CD4-positive, alpha-beta memory T cell (primary cell): ENCODE results near the gene ZBTB5. TPM values are rescaled to one million over a fixed set of nuclear protein-coding genes. Genes with fewer than 3 reads are reported as not detected.
A peak's percentile ranks its signal among the peaks of the same experiment; 100 is the strongest.
"Not testable (repeated sequence)": the region's sequence is repeated elsewhere in the genome, so short reads cannot be mapped to it uniquely, and the experiment has no call there.

ENCODE experiments used
- CTCF ChIA-PET: fragments of 350-600 bp; sonication (Branson Sonifier 250); formaldehyde crosslinking; loops from one replicate; lab custom pipeline; 2021; ENCODE audit warnings: inconsistent platforms; ENCODE audit not compliant: partially characterized antibody; lab: Charles Lee
- POLR2A ChIA-PET: fragments of 350-600 bp; sonication (Branson Sonifier 250); formaldehyde crosslinking; loops from one replicate; lab custom pipeline; 2021; ENCODE audit not compliant: partially characterized antibody; lab: Charles Lee
- DNase-seq, 5 donors: peaks; one replicate each; pipeline versions ENCODE4 v3.0.0 to v3.0.0-alpha.2; 2020 to 2022; ENCODE audit warnings: mixed read lengths in 1 of 5
- H3K27ac ChIP-seq: one replicate; pipeline ENCODE4 v1.7.0; 2013; ENCODE audit warnings: low read depth, low read length
- H3K27me3 ChIP-seq: 2 replicates; pipeline ENCODE4 v1.7.0; 2013; ENCODE audit warnings: mild to moderate bottlenecking, low read length, moderate library complexity; ENCODE audit not compliant: insufficient read depth
- H3K36me3 ChIP-seq: 2 replicates; pipeline ENCODE4 v1.7.0; 2013; ENCODE audit warnings: mild to moderate bottlenecking, low read length, moderate library complexity; ENCODE audit not compliant: insufficient read depth
- H3K4me1 ChIP-seq: 2 replicates; pipeline ENCODE4 v1.7.0; 2013; ENCODE audit warnings: mild to moderate bottlenecking, low read length, moderate library complexity; ENCODE audit not compliant: insufficient read depth
- H3K4me3 ChIP-seq, 2 donors: one replicate each; pipeline ENCODE4 v1.7.0; 2013; ENCODE audit warnings: low read length in 2 of 2, mild to moderate bottlenecking in 1 of 2
- H3K9me3 ChIP-seq, 2 donors: one replicate each; pipeline ENCODE4 v1.7.0; 2013; ENCODE audit warnings: low read length in 2 of 2, control low read depth in 1 of 2; ENCODE audit not compliant: control insufficient read depth in 1 of 2
- H3K27ac Mint-ChIP-seq, 7 donors: one replicate each; pipeline ENCODE4 v1.8.0; 2020 to 2021; ENCODE audit warnings: mixed read lengths in 7 of 7, mild to moderate bottlenecking in 6 of 7, inconsistent platforms in 3 of 7, moderate library complexity in 3 of 7
- H3K27me3 Mint-ChIP-seq, 2 donors: one replicate each; pipeline ENCODE4 v1.8.0; 2020 to 2021; ENCODE audit warnings: mixed read lengths in 2 of 2
- H3K36me3 Mint-ChIP-seq, 2 donors: one replicate each; pipeline ENCODE4 v1.8.0; 2020 to 2021; ENCODE audit warnings: mixed read lengths in 2 of 2, inconsistent platforms in 1 of 2, mild to moderate bottlenecking in 1 of 2
- H3K4me1 Mint-ChIP-seq, 4 donors: one replicate each; pipeline ENCODE4 v1.8.0; 2020 to 2021; ENCODE audit warnings: mixed read lengths in 4 of 4, mild to moderate bottlenecking in 1 of 4
- H3K4me3 Mint-ChIP-seq, 8 donors: one replicate each; pipeline ENCODE4 v1.8.0; 2020 to 2021; ENCODE audit warnings: mixed read lengths in 8 of 8, mild to moderate bottlenecking in 7 of 8, moderate library complexity in 6 of 8, inconsistent platforms in 3 of 8
- H3K9me3 Mint-ChIP-seq, 8 donors: one replicate each; pipeline ENCODE4 v1.8.0; 2020 to 2021; ENCODE audit warnings: mixed read lengths in 8 of 8, mild to moderate bottlenecking in 5 of 8, inconsistent platforms in 3 of 8, moderate library complexity in 1 of 8
- intact Hi-C: fragments of 100-400 bp; cut with micrococcal nuclease; formaldehyde crosslinking; loops from one replicate; pipeline ENCODE4 v1.15.1; 2023
- polyA plus RNA-seq, 2 donors: library from polyadenylated mRNA; unstranded; fragments of 300-500 nt; fragmentation: Illumina TruSeq; gene quantifications; one replicate each; pipeline ENCODE4 v1.2.3, GENCODE V29; 2021
- total RNA-seq, 2 experiments: library from RNA; stranded (reverse); gene quantifications; one replicate each; pipeline ENCODE4 v1.2.3, GENCODE V29; 2021

The ZBTB5 gene
- total and polyA plus RNA-seq, 4 experiments from 2014 or later: 0.29 to 16.4 (median 8.8) TPM

DNA sequence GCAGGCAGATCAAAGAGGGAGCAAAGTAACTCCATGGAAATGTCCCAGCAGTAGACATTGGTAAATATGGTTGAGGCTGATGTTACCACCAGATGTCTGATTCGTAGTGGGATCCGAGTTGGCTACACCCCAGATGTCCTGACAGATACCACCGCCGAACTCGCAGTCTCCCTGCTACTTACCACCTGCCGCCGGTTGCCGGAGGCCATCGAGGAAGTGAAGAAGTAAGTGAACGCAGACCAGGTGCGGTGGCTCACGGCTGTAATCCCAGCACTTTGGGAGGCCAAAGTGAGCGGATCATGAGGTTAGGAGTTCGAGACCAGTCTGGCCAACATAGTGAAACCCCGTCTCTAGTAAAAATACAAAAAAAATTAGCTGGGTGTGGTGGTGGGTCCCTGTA, 38.8 kb downstream of the ZBTB5 start:
- Mint-ChIP-seq H3K4me1 (peaks cover 18 to 34% (median 25%) of the 10 kb centered on the region in 4 donors), H3K36me3 (peaks cover 24 to 43% of the 10 kb centered on the region in 2 donors)
- H3K27me3 Mint-ChIP-seq, DNase-seq, POLR2A ChIA-PET, H3K27ac ChIP-seq, H3K9me3 ChIP-seq, H3K27me3 ChIP-seq, H3K27ac Mint-ChIP-seq, H3K4me3 Mint-ChIP-seq, H3K9me3 Mint-ChIP-seq, intact Hi-C loops, H3K4me3 ChIP-seq: not testable (repeated sequence)
- Histone ChIP-seq H3K36me3 (peaks cover 23% of the 10 kb centered on the region), H3K4me1 (peaks cover 24% of the 10 kb centered on the region)
- CTCF ChIA-PET: interaction anchor here (1.8 kb wide), 1 partner anchor 11 kb away, joined by 7 read pairs; no protein-coding TSS in a partner anchor

- H3K4me3 Mint-ChIP-seq: no peak overlapping the region
- Histone ChIP-seq H3K36me3 (peaks cover 23% of the 10 kb centered on the region), H3K27ac (no peak overlapping the region), H3K27me3 (no peaks in the 10 kb centered on the region), H3K4me1 (peaks cover 28% of the 10 kb centered on the region), H3K4me3 (no peak overlapping the region), H3K9me3 (no peaks in the 10 kb centered on the region)
- intact Hi-C loops: no loop called here
- CTCF ChIA-PET: interaction anchor here (2.7 kb wide), 1 partner anchor 10 kb away, joined by 16 read pairs; no protein-coding TSS in a partner anchor
- H3K9me3 Mint-ChIP-seq: no peaks in the 10 kb centered on the region
- H3K27ac Mint-ChIP-seq: no peak overlapping the region
- peaks cover 18 to 34% (median 25%) of the 10 kb centered on the region in 4 donors for H3K4me1 Mint-ChIP-seq
- H3K36me3 Mint-ChIP-seq: peaks cover 24 to 38% of the 10 kb centered on the region in 2 donors
- H3K27me3 Mint-ChIP-seq: no peaks in the 10 kb centered on the region
- no peak for DNase-seq
- POLR2A ChIA-PET: interaction anchor here (1.1 kb wide), 1 partner anchor 17 kb away, joined by 3 read pairs; no protein-coding TSS in a partner anchor
Measured at GRCh38 chr9:37425298-37425752, 39.9 kb downstream of the ZBTB5 start.

DNA sequence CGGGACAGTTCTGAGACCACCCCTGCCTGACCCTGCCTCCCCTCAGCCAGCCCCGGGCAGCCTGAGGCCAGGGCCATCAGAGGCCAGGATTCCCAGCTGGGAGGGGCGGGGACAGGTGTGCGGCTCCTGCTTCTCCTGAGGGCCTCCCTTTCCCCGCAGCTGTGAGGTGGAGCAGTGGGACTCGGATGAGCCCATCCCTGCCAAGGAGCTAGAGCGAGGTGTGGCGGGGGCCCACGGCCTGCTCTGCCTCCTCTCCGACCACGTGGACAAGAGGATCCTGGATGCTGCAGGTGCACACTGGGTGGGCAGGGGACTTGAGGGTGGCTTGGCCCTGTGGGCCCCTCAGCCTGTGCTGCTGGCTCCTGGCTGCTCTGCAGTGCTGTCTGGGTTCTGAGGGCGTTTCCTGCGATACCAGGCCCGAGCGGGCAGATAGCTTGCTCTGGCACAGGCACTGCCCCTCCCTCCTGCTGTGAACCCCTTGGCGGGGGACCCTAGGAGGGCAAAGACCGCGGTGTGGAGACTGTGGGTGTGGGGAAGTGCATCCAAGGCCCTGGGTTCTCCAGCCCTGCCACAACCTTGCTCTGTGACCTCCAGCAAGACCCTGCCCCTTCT, 40.5 kb downstream of the ZBTB5 start:
- no peaks in the 10 kb centered on the region for H3K27me3 ChIP-seq
- peaks cover 24 to 36% of the 10 kb centered on the region in 2 donors for H3K36me3 Mint-ChIP-seq
- H3K9me3 ChIP-seq: no peaks in the 10 kb centered on the region
- ChIA-PET POLR2A (interaction anchor here (1.0 to 1.7 kb wide), 4 partner anchors 9 to 61 kb away, joined by 3 read pairs; partner anchors contain the start of gene POLR1E), CTCF (interaction anchor here (1.4 to 2.7 kb wide), 2 partner anchors 10 to 169 kb away, joined by 4 to 16 read pairs; partner anchors contain the start of gene TOMM5)
- peaks cover 18 to 34% (median 25%) of the 10 kb centered on the region in 4 donors for H3K4me1 Mint-ChIP-seq
- peaks cover 23% of the 10 kb centered on the region for H3K36me3 ChIP-seq
- peak overlapping the region in 1 of 8 donors; percentile 15 for H3K4me3 Mint-ChIP-seq
- peak overlapping the region in 1 of 7 donors; percentile 10 for H3K27ac Mint-ChIP-seq
- intact Hi-C loops: no loop called here
- no peak overlapping the region for H3K4me3 ChIP-seq
- H3K27me3 Mint-ChIP-seq: no peaks in the 10 kb centered on the region
- H3K4me1 ChIP-seq: peaks cover 28% of the 10 kb centered on the region
- no peak overlapping the region for H3K27ac ChIP-seq
- H3K9me3 Mint-ChIP-seq: no peaks in the 10 kb centered on the region
- DNase-seq: no peak

GRCh38 chr9:37424204-37424685, 41.0 kb downstream of the ZBTB5 start:
- H3K36me3 Mint-ChIP-seq: peaks cover 24 to 35% of the 10 kb centered on the region in 2 donors
- H3K4me1 ChIP-seq: peaks cover 28% of the 10 kb centered on the region
- no peaks in the 10 kb centered on the region for H3K9me3 ChIP-seq
- H3K27ac ChIP-seq: no peak overlapping the region
- H3K27me3 Mint-ChIP-seq: no peaks in the 10 kb centered on the region
- H3K4me1 Mint-ChIP-seq: peaks cover 18 to 34% (median 25%) of the 10 kb centered on the region in 4 donors
- DNase-seq: no peak
- H3K27me3 ChIP-seq: no peaks in the 10 kb centered on the region
- no peak overlapping the region for H3K4me3 ChIP-seq
- POLR2A ChIA-PET: interaction anchor here (1.0 to 1.7 kb wide), 4 partner anchors 9 to 64 kb away, joined by 3 to 5 read pairs (median 3); partner anchors contain the start of gene POLR1E
- no peaks in the 10 kb centered on the region for H3K9me3 Mint-ChIP-seq
- peak overlapping the region in 4 of 7 donors; percentile 91 to 97 (median 94) for H3K27ac Mint-ChIP-seq
- intact Hi-C loops: no loop called here
- peaks cover 23% of the 10 kb centered on the region for H3K36me3 ChIP-seq
- CTCF ChIA-PET: interaction anchor here (1.4 to 2.7 kb wide), 2 partner anchors 9 to 169 kb away, joined by 4 to 16 read pairs; partner anchors contain the start of gene TOMM5
- peak overlapping the region in 6 of 8 donors; percentile 95 to 98 (median 96) for H3K4me3 Mint-ChIP-seq

DNA sequence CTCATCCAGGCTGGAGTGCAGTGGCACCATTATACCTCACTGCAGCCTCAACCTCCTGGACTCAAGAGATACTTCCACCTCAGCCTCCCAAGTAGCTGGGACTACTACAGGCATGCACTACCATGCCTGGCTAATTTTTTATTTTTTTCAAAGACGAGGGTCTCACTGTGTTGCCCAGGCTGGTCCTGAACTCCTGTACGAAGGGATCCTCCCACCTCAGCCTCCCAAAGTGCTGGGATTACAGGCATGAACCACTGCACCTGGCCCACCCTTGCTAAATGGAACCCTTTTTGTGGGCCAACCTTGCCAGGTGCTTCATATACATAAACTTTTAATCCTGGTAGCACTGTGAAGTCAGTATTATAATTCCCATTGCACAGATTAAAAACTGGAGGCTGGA, 41.7 kb downstream of the ZBTB5 start:
- CTCF ChIA-PET: interaction anchor here (1.4 to 2.7 kb wide), 2 partner anchors 8 to 170 kb away, joined by 4 to 16 read pairs; partner anchors contain the start of gene TOMM5
- H3K36me3 Mint-ChIP-seq: peaks cover 17 to 29% of the 10 kb centered on the region in 2 donors
- H3K4me3 ChIP-seq: no peak overlapping the region

GRCh38 chr9:37422289-37423104, 42.8 kb downstream of the ZBTB5 start, which contains the start of gene GRHPR:
TSS of gene GRHPR (plus strand) at chr9:37422696. CDS start at chr9:37422751, 55 bp downstream.
- no peaks in the 10 kb centered on the region for H3K9me3 Mint-ChIP-seq
- peak; percentile 84 to 87 (median 86) for DNase-seq
- Histone ChIP-seq H3K4me3 (peak within 1 kb of the TSS; percentile 85 to 88), H3K27me3 (no peaks in the 10 kb centered on the region), H3K36me3 (peaks cover 10% of the 10 kb centered on the region), H3K4me1 (peaks cover 28% of the 10 kb centered on the region), H3K27ac (peak within 1 kb of the TSS; percentile 72), H3K9me3 (no peaks in the 10 kb centered on the region)
- intact Hi-C loops: loop anchor here (1.0 kb wide), 2 partner anchors 43 to 63 kb away; partner anchors contain the start of genes POLR1E and ZBTB5
- POLR2A ChIA-PET: interaction anchor here (0.9 to 2.2 kb wide), 7 partner anchors 9 to 170 kb away, joined by 3 to 18 read pairs (median 4); partner anchors contain the start of genes POLR1E, TOMM5 and ZBTB5
- CTCF ChIA-PET: interaction anchor here (0.6 to 1.9 kb wide), 3 partner anchors 9 to 170 kb away, joined by 3 to 5 read pairs (median 3); partner anchors contain the start of gene TOMM5
- peak within 1 kb of the TSS; percentile 95 to 98 (median 96) for H3K4me3 Mint-ChIP-seq
- no peaks in the 10 kb centered on the region for H3K27me3 Mint-ChIP-seq
- peaks cover 18 to 34% (median 22%) of the 10 kb centered on the region in 4 donors for H3K4me1 Mint-ChIP-seq
- peaks cover 15 to 20% of the 10 kb centered on the region in 2 donors for H3K36me3 Mint-ChIP-seq
- peak within 1 kb of the TSS; percentile 91 to 97 (median 95) for H3K27ac Mint-ChIP-seq

More for the DNA sequence above, 41.7 kb downstream of the ZBTB5 start:
- peak overlapping the region; percentile 95 to 98 (median 96) for H3K4me3 Mint-ChIP-seq
- H3K27me3 ChIP-seq: no peaks in the 10 kb centered on the region
- H3K36me3 ChIP-seq: peaks cover 18% of the 10 kb centered on the region
- no peaks in the 10 kb centered on the region for H3K9me3 ChIP-seq
- no peaks in the 10 kb centered on the region for H3K27me3 Mint-ChIP-seq
- H3K4me1 Mint-ChIP-seq: peaks cover 18 to 34% (median 25%) of the 10 kb centered on the region in 4 donors
- H3K27ac Mint-ChIP-seq: peak overlapping the region; percentile 78 to 97 (median 91)
- DNase-seq: no peak
- peak overlapping the region; percentile 8 for H3K27ac ChIP-seq
- no peaks in the 10 kb centered on the region for H3K9me3 Mint-ChIP-seq
- intact Hi-C loops: no loop called here
- H3K4me1 ChIP-seq: peaks cover 28% of the 10 kb centered on the region
- POLR2A ChIA-PET: interaction anchor here (1.1 to 2.2 kb wide), 4 partner anchors 10 to 64 kb away, joined by 3 to 18 read pairs (median 5); partner anchors contain the start of gene POLR1E
